GM12872 (cell line): ENCODE results near the gene RGSL1.

Experiments
- CTCF ChIP-seq: IDR thresholded peaks from 3 replicates; pipeline ENCODE4 v1.5.1; 2011; ENCODE audit warnings: low read depth, mild to moderate bottlenecking, low read length, moderate library complexity; ENCODE audit not compliant: insufficient read depth

RGSL1 gene

GRCh38 chr1:182476625-182477024 is 26.7 kb downstream of the RGSL1 start:
- no peak for TF ChIP-seq CTCF

GRCh38 chr1:182478238-182478637 is 28.3 kb downstream of the RGSL1 start:
- TF ChIP-seq CTCF: no peak

GRCh38 chr1:182484067-182484466 is 34.1 kb downstream of the RGSL1 start:
- no peak for TF ChIP-seq CTCF

GRCh38 chr1:182484531-182485257 is 34.7 kb downstream of the RGSL1 start:
- peak; percentile 90 for TF ChIP-seq CTCF

GRCh38 chr1:182485861-182486260 is 35.9 kb downstream of the RGSL1 start:
- TF ChIP-seq CTCF: no peak

GRCh38 chr1:182488803-182489202 is 38.9 kb downstream of the RGSL1 start:
- TF ChIP-seq CTCF: no peak

- no peak for TF ChIP-seq CTCF
These were observed 43.1 kb downstream of the RGSL1 start for GRCh38 chr1:182493063-182493462.
